Measurements from ENCODE around the gene ANKS1A.

GRCh38 chr6:35036828-35037663 is 148.0 kb downstream of the ANKS1A start:
- no peak for TF ChIP-seq CTCF (IDR thresholded peaks at IDR 0.05)
- no peak for TF ChIP-seq POLR2A (IDR thresholded peaks at IDR 0.05)

Data from right lobe of liver (tissue), 4 donors.